HG03280 (cell line): ENCODE data around the gene RIC8B.

ENCODE experiments used
- ATAC-seq: cut with Tn5 transposase; IDR thresholded peaks from one replicate; pipeline ENCODE4 v1.9.1; 2021; ENCODE audit warnings: mild to moderate bottlenecking, moderate library complexity; ENCODE audit not compliant: unreplicated experiment

Gene RIC8B

GRCh38 chr12:106866426-106867080 is 92.1 kb downstream of the RIC8B start:
- ATAC-seq, result no peak

- ATAC-seq, result no peak
These were observed 93.2 kb downstream of the RIC8B start for GRCh38 chr12:106867651-106868050.

- no peak for ATAC-seq
These were observed 94.7 kb downstream of the RIC8B start for GRCh38 chr12:106868982-106869700.

GRCh38 chr12:106870116-106870515 is 95.6 kb downstream of the RIC8B start:
- ATAC-seq, result no peak

- no peak for ATAC-seq
These were observed 97.0 kb downstream of the RIC8B start for GRCh38 chr12:106871477-106871876.

- no peak for ATAC-seq
These were observed 99.5 kb downstream of the RIC8B start for GRCh38 chr12:106873983-106874382.

GRCh38 chr12:106878804-106879203 is 104.3 kb downstream of the RIC8B start:
- ATAC-seq, result no peak

GRCh38 chr12:106879612-106880011 is 105.1 kb downstream of the RIC8B start:
- no peak for ATAC-seq

GRCh38 chr12:106883426-106883825 is 108.9 kb downstream of the RIC8B start:
- no peak for ATAC-seq

- no peak for ATAC-seq
These were observed 110.5 kb downstream of the RIC8B start for GRCh38 chr12:106885026-106885425.

- ATAC-seq, result no peak
These were observed 111.2 kb downstream of the RIC8B start for GRCh38 chr12:106885541-106886249.

- ATAC-seq, result no peak
These were observed 112.5 kb downstream of the RIC8B start for GRCh38 chr12:106886932-106887331.

GRCh38 chr12:106888348-106888970 is 114.0 kb downstream of the RIC8B start:
- no peak for ATAC-seq

- ATAC-seq, result no peak
These were observed 114.8 kb downstream of the RIC8B start for GRCh38 chr12:106889326-106889725.

GRCh38 chr12:106889950-106890626 is 115.6 kb downstream of the RIC8B start:
- ATAC-seq, result no peak

- ATAC-seq, result no peak
These were observed 117.6 kb downstream of the RIC8B start for GRCh38 chr12:106892075-106892474.

GRCh38 chr12:106893451-106893850 is 119.0 kb downstream of the RIC8B start:
- no peak for ATAC-seq

- ATAC-seq, result no peak
These were observed 120.3 kb downstream of the RIC8B start for GRCh38 chr12:106894774-106895173.

GRCh38 chr12:106896603-106897002 is 122.1 kb downstream of the RIC8B start:
- no peak for ATAC-seq

- ATAC-seq, result no peak
These were observed 122.6 kb downstream of the RIC8B start for GRCh38 chr12:106897082-106897481.
